GM18951 (cell line): ENCODE data around the gene TUBGCP2.

ENCODE experiments used
- POLR2A ChIP-seq: IDR thresholded peaks from 4 replicates; pipeline ENCODE4 v1.6.1; 2011; ENCODE audit warnings: mild to moderate bottlenecking; ENCODE audit not compliant: insufficient read length, insufficient read depth; ENCODE audit errors: extremely low read depth
- in situ Hi-C: fragments of 300-500 bp; cut with MboI; formaldehyde crosslinking; loops from one replicate; pipeline ENCODE4 v1.12.0; 2022; ENCODE audit warnings: low sequenced_read_pairs, mixed read lengths, inconsistent platforms; ENCODE audit not compliant: unreplicated experiment

The TUBGCP2 gene

DNA sequence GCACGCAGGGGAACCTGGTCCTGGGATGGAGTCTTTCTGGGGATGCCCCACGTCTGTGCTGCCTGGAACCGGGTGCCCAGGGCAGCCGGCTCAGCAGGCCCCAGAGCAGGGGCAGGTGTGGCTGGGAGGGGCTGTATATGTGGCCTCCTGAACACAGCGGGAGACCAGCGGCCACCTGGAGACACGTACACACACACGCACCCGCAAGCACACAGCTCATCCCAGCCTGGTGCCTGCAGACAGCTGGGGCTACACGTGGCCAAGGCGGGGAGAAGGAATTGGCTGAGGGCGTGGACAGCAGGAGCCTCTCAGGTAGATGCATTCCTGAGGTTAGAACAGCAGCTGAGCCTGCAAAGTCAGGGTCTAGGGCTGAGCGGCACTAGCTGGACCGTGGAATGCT lies 46.0 kb downstream of the TUBGCP2 start:
- in situ Hi-C loops = no loop called here
- peak; percentile 10 for TF ChIP-seq POLR2A

DNA sequence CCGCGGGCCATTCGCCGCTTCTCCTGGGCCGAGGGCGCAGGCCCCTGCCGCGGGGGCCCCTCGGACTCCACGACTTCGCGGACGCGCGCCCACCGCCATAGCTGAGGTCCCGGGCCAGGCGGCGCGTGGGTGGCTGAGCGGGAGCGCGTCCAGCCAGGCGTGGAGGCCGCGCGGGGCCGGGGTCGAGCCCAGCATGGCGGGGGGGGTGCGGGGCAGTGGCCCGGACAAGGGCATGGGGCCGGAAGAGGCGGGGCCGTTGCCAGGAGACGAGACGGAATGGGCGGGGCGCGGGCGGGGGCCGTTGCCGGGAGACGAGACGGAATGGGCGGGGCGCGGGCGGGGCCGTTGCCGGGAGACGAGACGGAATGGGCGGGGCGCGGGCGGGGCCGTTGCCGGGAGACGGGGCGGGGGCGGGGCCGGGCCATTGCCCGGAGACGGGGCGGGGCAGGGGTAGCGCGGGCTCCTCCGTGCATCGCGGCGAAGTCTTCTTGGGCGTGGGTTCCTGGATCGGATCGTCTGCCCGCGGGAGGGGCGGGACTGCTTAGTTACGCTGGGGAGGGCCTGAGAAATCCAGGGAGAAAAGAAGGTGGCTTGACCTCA lies 46.8 kb downstream of the TUBGCP2 start:
- in situ Hi-C loops = no loop called here
- TF ChIP-seq POLR2A = peak; percentile 67

DNA sequence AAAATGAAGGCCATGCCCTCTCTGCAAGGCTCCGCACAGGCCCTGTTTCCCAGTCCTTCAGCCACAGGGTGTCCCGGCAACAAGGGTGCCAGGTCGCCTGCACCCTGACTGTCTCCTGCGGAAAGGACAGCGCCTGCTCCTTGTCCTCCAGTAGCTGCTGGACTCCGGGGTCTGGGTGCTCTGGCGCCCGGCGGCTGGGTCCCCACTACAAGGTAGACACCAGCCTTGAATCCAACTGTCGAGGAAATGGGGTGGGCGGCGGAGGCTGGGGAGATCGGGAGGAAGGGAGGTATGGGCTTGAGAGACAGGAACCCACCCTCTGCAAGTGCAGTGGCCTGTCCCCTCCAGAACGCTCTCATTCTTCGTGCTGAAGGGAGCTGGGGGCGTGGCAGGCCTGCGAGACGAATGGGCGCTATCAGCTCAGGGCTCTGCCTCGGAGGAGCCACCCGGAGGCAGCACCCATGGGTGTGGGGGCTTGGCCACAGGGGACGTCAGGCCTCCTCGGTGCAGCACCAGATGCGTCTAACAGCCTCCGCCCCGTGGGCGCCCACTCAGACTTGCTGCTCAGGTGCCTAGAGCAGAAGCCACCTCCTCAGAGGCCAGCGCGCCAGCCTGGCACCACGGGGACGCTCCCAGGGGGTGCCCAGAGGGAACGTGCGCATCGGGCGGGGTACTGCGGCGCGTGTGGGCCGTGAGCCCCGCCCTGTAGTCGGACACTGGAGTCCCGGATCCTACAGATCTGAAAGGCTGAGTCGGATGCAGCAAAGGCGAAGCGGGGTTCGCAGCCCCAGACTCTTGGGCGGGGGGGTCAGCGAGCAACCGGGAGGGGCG lies 47.6 kb downstream of the TUBGCP2 start:
- in situ Hi-C loops = no loop called here
- no peak for TF ChIP-seq POLR2A

DNA sequence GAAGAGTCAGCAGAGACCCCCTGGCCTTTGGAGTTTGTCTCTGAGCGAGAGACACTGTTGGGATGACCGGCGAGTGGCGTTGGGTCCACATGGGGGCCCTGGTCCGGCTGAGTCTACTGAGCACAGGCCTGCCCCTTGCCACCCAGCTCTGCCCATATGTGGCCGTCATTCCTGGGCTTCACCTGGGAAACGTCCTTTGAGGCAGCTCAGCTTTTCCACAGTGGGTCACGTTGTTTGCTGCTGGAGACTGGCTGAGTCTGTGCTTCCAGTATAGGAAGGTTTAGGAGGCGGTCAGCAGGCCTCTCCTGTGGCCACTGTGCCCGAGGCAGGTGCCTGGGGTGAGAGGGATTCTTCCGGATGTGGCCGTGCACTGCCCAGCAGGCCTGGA lies 49.1 kb downstream of the TUBGCP2 start:
- in situ Hi-C loops = no loop called here
- TF ChIP-seq POLR2A = no peak

DNA sequence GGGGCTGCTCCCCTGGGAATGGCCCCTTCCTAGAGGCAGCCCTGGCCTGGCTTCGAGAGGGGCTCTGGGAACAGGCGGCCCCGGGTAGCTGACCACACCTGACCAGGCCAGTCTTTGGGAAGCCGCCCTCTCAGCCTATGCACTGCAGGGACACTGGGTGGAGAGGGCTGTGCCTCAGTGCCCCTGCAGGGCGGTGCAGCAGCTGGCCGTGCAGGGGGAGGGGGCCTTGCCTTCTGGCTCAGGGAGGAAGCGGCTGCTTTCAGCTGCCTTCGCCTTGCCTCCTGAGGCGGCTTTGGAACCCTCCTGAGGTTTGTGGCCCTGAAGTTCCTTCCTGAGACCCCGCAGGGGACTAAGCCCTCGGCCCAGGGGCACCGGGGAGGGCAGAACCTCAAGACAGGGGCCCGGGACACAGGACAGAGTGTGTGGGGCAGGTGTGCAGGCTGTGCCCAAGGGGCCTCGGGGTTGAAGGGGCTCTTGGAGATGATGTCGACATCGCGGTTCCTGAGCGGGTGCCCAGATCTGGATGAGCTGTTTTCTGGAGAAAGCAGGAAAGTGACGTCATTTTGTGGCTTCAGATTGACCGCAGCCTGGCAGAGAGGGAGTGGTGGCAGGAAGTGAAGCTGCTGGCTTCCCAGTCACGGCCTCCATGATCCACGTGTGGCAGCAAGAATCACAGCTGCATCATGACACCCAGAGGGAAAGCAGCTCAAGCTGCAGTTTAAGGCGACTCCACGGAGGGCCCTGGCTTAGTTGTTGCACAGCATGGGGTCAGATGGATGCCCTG lies 49.7 kb downstream of the TUBGCP2 start:
- TF ChIP-seq POLR2A = no peak
- in situ Hi-C loops = no loop called here

DNA sequence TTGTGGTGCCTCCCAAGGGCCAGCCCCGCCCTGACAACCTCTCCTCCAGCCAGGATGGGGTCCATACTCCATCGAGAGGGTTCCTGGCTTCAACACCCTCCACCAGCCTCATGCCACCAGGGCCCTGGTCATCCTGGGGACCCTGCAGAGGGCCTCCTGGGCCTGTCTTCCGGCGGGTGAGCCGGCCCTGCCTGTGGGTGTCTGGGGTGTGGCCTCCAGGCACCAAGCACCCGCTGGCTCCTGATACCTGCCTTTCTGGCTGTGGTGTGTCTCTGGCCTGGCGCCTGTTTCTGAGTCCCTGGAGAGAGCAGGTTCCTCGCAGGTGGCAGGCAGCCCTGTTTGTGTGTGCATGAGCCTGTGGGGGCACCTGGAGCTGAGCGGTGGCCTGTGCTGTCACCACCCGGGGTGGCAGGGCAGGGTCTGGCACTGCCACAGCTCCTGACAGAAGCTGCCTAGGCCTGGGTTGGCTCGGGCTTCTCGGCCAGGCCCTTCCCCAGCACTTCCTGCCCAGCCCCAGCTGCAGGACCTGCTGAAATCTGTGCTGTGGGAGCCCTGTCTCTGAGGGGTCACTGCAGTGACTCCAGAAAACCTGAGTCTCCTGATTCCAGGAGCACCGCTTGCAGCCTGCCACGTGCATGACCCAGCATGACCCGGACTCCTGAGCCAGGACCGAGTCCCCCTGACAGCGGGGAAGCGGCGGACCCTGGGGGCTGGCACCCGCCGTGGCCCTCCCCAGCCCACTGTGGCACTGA lies 50.4 kb downstream of the TUBGCP2 start:
- TF ChIP-seq POLR2A = no peak
- in situ Hi-C loops = no loop called here

DNA sequence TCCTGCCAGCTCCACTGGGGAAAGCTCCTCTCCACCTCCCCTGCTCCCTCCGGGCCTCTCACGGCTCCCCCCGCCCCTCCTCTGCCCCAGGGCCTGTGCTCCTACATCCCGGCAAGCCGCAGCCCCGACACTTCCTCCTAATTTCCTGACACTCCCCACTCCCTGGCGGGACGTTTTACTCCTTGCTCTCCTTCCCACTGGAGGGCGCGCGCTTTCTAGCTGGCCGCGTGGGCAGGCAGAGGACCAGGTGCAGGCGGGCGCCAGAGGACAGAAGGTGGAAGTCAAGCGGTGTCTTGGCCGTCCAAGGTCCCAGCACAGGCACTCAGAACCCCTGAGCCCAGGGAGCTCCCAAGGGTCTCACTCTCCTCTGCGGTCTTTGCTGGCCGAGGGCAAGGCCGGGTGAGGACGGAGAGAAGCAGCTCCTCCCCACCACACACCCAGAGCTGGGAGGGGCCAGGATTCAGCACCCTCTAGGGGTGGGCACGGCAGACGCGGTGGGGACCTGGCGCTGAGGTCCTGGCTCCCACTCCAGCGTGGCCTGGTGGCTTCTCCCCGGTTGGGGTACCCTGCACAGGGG lies 51.1 kb downstream of the TUBGCP2 start:
- in situ Hi-C loops = no loop called here
- TF ChIP-seq POLR2A = no peak

DNA sequence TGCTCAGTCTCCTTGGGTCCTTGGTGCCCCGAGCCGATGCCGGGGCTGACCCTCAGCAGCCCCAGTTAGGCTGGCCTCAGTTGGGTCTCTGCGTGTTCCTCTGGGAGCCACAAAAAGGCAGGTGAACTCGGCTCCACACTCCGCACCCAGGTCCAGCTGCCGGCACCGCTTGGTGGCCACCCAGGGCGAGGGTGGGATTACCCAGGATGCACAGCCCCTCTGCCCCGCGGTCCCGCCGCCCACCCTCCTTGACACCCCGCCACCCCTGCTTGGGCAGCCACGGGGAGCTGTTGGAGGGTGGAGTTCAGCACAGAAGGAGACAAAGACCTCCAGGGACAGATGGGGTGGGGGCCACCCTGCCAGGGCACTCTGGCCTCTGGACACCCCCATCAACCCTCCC lies 53.3 kb downstream of the TUBGCP2 start:
- no peak for TF ChIP-seq POLR2A
- in situ Hi-C loops = no loop called here

DNA sequence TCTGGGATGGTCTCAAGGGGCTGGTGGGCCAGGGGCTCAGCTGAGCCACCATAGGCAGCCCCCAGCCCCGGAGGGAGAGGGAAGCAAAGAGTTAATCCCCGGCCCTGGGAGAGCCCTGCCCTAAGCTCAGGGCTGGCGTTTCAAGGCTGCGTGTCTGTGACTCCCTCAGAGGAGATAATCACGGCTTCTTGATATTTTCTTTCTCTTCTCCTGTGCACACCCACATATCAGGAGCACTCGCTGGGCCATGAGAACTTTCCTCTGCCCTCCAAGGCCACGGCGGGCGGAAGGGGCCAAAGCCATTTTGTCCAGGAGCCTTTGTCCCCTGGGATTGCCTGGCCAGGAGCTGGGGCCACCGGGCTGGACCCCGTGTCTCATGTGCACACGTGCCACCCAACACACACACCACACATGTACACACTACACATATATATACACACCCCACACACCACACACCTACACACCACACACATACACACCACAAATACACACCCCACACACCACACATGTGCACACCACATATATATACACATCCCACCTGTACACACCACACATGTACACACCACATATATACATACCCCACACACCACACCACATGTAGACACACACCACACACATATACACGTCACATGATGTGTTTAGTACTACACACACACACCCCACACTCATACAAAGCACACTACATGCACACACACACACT lies 54.1 kb downstream of the TUBGCP2 start:
- in situ Hi-C loops = no loop called here
- TF ChIP-seq POLR2A = no peak

DNA sequence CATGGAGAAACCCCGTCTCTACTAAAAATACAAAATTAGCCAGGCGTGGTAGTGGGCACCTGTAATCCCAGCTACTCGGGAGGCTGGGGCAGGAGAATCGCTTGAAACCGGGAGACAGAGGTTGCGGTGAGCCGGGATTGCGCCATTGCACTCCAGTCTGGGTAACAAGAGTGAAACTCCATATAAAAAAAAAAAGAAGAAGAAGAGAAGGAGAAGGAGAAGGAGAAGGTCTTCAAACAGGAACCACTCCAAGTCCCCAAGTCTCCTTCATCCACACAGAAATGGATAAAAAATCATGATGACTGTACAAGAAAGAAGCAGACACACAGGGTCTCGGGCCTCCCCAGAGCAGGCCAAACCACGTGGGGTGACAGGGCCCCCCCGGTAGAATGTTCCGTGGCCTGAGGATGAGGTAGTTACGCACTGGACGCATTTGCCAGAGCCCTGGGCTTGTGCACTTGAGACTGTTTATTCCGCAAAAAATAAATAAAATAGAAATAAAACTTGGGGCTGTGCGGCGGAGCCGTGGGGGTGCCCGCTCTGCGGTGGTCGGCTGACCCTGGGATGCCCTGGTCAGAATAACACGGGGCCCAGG lies 55.2 kb downstream of the TUBGCP2 start:
- no peak for TF ChIP-seq POLR2A
- in situ Hi-C loops = no loop called here

DNA sequence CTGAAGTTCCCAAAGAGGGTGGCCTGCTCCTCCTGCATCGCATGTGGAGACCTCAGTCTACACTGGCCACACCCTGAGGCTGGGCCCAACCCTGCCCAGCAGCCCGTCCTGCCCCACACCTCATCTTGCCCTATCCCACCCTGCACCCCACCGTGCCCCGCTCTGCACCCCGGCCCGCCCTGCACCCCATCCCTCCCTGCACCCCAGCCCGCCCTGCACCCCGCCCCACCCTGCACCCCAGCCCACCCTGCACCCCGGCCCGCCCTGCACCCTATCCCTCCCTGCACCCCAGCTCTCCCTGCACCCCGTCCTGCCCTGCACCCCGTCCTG lies 56.5 kb downstream of the TUBGCP2 start:
- in situ Hi-C loops = no loop called here
- no peak for TF ChIP-seq POLR2A
